Measurements from ENCODE around the gene CD248. TPM values are rescaled to one million over a fixed set of nuclear protein-coding genes. Genes with fewer than 3 reads are reported as not detected.

The CD248 gene
- total and polyA plus RNA-seq, 2 donors (not counting 1 experiment from before 2014, with no cell fraction given), result 0.40 to 0.96 TPM

- H3K27ac ChIP-seq (ENCODE audit: low read length in 2 of 2), result no peak overlapping the region
- no peaks in the 10 kb centered on the region for H3K27me3 ChIP-seq (replicated peaks in 1 of 4; ENCODE audit: control extremely low read depth in 1 of 4, control insufficient read depth in 3 of 4, insufficient read depth in 4 of 4, low read length in 3 of 4)
- H4K20me1 ChIP-seq (ENCODE audit: control insufficient read depth, insufficient read depth, low read length, poor library complexity, severe bottlenecking), result no peaks in the 10 kb centered on the region
- H3K4me1 ChIP-seq (ENCODE audit: control insufficient read depth in 2 of 2, insufficient read depth in 2 of 2, low read length in 2 of 2), result peaks cover 15 to 25% of the 10 kb centered on the region in 2 donors
- Mint-ChIP-seq H3K9me3 (ENCODE audit: insufficient read depth) (no peaks in the 10 kb centered on the region), H3K27me3 (no peaks in the 10 kb centered on the region), H3K27ac (peak overlapping the region; percentile 47), H3K4me1 (peaks cover 16% of the 10 kb centered on the region), H3K4me3 (peak overlapping the region; percentile 52)
- POLR2A ChIA-PET, result no interaction called here
- H3K79me2 ChIP-seq (ENCODE audit: control insufficient read depth, insufficient read depth, low read length), result no peaks in the 10 kb centered on the region
- DNase-seq (peak; percentile 89), ATAC-seq (ENCODE audit: low read depth) (peak; percentile 98)
- H2AFZ ChIP-seq (ENCODE audit: insufficient read depth, low read depth, low read length, poor library complexity, severe bottlenecking), result peak overlapping the region; percentile 74
- peak; percentile 93 for TF ChIP-seq CTCF (IDR thresholded peaks at IDR 0.05)
- TF ChIP-seq EZH2 (IDR thresholded peaks at IDR 0.05; ENCODE audit: borderline replicate concordance, insufficient read depth, low read depth, low read length, poor library complexity, severe bottlenecking), result no peak
- 8% methylated on average over 16 of the region's 19 CpGs for WGBS (ENCODE audit: insufficient coverage)
- peak overlapping the region; percentile 64 for H3K4me2 ChIP-seq (replicated peaks; ENCODE audit: low read depth, low read length, poor library complexity, severe bottlenecking)
- intact Hi-C loops (cut with micrococcal nuclease), result loop anchor here (1.0 kb wide), 5 partner anchors 10 to 106 kb away; partner anchors contain the start of gene BRMS1
- no peaks in the 10 kb centered on the region for H3K36me3 ChIP-seq (replicated peaks in 1 of 2; ENCODE audit: control extremely low read depth in 1 of 2, control insufficient read depth in 1 of 2, extremely low read depth in 1 of 2, insufficient read depth in 2 of 2, low read length in 1 of 2)
- CTCF ChIA-PET, result interaction anchor here (0.7 to 4.6 kb wide), 7 partner anchors 10 to 60 kb away, joined by 3 to 101 read pairs (median 5); partner anchors contain the start of gene YIF1A
- H3K9ac ChIP-seq (ENCODE audit: low read length), result no peak overlapping the region
- no peaks in the 10 kb centered on the region for H3K9me3 ChIP-seq (ENCODE audit: control extremely low read depth in 1 of 3, control insufficient read depth in 2 of 3, insufficient read depth in 1 of 3, low read length in 2 of 3)
- peak overlapping the region in 1 of 5 experiments; percentile 30 for H3K4me3 ChIP-seq (ENCODE audit: control extremely low read depth in 1 of 5, extremely low read depth in 1 of 5, insufficient read depth in 1 of 5, low read depth in 2 of 5, low read length in 4 of 5)
Observed at GRCh38 chr11:66328302-66329144, 11.7 kb upstream of the CD248 start.

- ChIA-PET CTCF (no interaction called here), POLR2A (no interaction called here)
- Histone ChIP-seq H3K9me3 (ENCODE audit: control extremely low read depth in 1 of 3, control insufficient read depth in 2 of 3, insufficient read depth in 1 of 3, low read length in 2 of 3) (no peaks in the 10 kb centered on the region), H3K9ac (ENCODE audit: low read length) (no peak overlapping the region), H3K4me3 (ENCODE audit: control extremely low read depth in 1 of 5, extremely low read depth in 1 of 5, insufficient read depth in 1 of 5, low read depth in 2 of 5, low read length in 4 of 5) (no peak overlapping the region), H3K4me2 (replicated peaks; ENCODE audit: low read depth, low read length, poor library complexity, severe bottlenecking) (peak overlapping the region; percentile 64), H3K4me1 (ENCODE audit: control insufficient read depth in 2 of 2, insufficient read depth in 2 of 2, low read length in 2 of 2) (peaks cover 15 to 25% of the 10 kb centered on the region in 2 donors), H2AFZ (ENCODE audit: insufficient read depth, low read depth, low read length, poor library complexity, severe bottlenecking) (no peak overlapping the region), H3K27ac (ENCODE audit: low read length in 2 of 2) (no peak overlapping the region), H3K36me3 (replicated peaks in 1 of 2; ENCODE audit: control extremely low read depth in 1 of 2, control insufficient read depth in 1 of 2, extremely low read depth in 1 of 2, insufficient read depth in 2 of 2, low read length in 1 of 2) (no peaks in the 10 kb centered on the region), H4K20me1 (ENCODE audit: control insufficient read depth, insufficient read depth, low read length, poor library complexity, severe bottlenecking) (no peaks in the 10 kb centered on the region), H3K27me3 (replicated peaks in 1 of 4; ENCODE audit: control extremely low read depth in 1 of 4, control insufficient read depth in 3 of 4, insufficient read depth in 4 of 4, low read length in 3 of 4) (no peaks in the 10 kb centered on the region), H3K79me2 (ENCODE audit: control insufficient read depth, insufficient read depth, low read length) (no peaks in the 10 kb centered on the region)
- DNase-seq, result no peak
- TF ChIP-seq EZH2 (IDR thresholded peaks at IDR 0.05; ENCODE audit: borderline replicate concordance, insufficient read depth, low read depth, low read length, poor library complexity, severe bottlenecking) (no peak), CTCF (IDR thresholded peaks at IDR 0.05) (no peak)
- Mint-ChIP-seq H3K4me1 (peaks cover 16% of the 10 kb centered on the region), H3K27me3 (no peaks in the 10 kb centered on the region), H3K4me3 (no peak overlapping the region), H3K9me3 (ENCODE audit: insufficient read depth) (no peaks in the 10 kb centered on the region), H3K27ac (no peak overlapping the region)
- ATAC-seq (ENCODE audit: low read depth), result no peak
- intact Hi-C loops (cut with micrococcal nuclease), result loop anchor here (1.0 kb wide), 5 partner anchors 10 to 106 kb away; partner anchors contain the start of gene BRMS1
- WGBS (ENCODE audit: insufficient coverage), result 86% methylated on average over 3 of the region's 3 CpGs
Observed at GRCh38 chr11:66328031-66328301, 11.1 kb upstream of the CD248 start.
